ENCODE results near the gene NT5C3A.

GRCh38 chr7:33108554-33109004 lies 46.0 kb upstream of the NT5C3A start:
- TF ChIP-seq CTCF (conservative IDR thresholded peaks at IDR 0.05), result peak; percentile 47; the same call in 1 of the 2 replicates
- TF ChIP-seq EZH2 (IDR thresholded peaks at IDR 0.05; ENCODE audit: low read depth), result no peak

Data from PC-9 (cell line).